ENCODE measurements around the gene AP1G1.
"Not testable (repeated sequence)": the region's sequence is repeated elsewhere in the genome, so short reads cannot be mapped to it uniquely, and the experiment has no call there.

DNA sequence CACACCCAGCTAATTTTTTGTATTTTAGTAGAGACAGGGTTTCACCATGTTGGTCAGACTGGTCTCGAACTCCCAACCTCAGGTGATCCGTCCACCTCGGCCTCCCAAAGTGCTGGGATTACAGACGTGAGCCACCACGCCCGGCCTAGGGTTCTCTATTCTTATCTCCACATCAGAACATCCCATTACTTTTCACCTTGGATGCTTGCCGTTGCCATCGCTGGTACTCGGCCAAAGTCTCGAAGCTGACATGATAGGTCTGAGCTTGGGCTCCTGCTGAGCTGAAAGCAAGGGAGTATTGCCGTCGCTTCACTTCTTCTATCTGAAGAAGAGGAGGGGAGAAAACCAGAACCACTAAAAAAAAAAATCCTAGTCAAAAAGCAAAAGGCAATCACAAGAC is 124.4 kb downstream of the AP1G1 start:
- TF ChIP-seq, protein P1, sequence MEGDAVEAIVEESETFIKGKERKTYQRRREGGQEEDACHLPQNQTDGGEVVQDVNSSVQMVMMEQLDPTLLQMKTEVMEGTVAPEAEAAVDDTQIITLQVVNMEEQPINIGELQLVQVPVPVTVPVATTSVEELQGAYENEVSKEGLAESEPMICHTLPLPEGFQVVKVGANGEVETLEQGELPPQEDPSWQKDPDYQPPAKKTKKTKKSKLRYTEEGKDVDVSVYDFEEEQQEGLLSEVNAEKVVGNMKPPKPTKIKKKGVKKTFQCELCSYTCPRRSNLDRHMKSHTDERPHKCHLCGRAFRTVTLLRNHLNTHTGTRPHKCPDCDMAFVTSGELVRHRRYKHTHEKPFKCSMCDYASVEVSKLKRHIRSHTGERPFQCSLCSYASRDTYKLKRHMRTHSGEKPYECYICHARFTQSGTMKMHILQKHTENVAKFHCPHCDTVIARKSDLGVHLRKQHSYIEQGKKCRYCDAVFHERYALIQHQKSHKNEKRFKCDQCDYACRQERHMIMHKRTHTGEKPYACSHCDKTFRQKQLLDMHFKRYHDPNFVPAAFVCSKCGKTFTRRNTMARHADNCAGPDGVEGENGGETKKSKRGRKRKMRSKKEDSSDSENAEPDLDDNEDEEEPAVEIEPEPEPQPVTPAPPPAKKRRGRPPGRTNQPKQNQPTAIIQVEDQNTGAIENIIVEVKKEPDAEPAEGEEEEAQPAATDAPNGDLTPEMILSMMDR (conservative IDR thresholded peaks at IDR 0.05 in 1 of 2, IDR thresholded peaks at IDR 0.05 in 1 of 2; ENCODE audit: extremely low read depth in 1 of 2, insufficient read depth in 1 of 2, low read depth in 1 of 2, low read length in 2 of 2) = not testable (repeated sequence)
- not testable (repeated sequence) for TF ChIP-seq EZH2 (IDR thresholded peaks at IDR 0.05; ENCODE audit: borderline replicate concordance, low read length)
